ENCODE data around the gene NFASC. TPM values are rescaled to one million over a fixed set of nuclear protein-coding genes. Genes with fewer than 3 reads are reported as not detected.

Gene NFASC
- total and polyA plus RNA-seq, 12 donors = 4.8 to 76.7 (median 44.8) TPM

DNA sequence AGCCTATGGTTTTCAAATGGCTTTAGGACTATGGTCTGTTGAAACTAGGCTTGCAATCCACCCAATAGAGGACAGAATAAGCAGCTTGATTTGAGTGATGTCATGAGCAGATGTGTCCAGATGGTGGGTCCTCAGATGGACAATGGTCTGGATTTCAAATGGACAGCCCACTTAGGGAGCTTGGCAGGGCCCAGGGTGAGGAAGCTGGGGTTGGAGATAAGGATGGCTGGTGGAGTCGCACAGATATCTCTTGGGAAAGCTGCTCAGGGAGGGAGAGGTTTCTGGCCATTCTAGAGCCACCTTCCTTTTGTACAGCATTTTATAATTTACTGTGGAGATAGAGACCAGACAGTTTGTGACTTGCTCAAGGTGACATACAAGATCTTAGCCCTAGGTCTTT, 55.0 kb downstream of the NFASC start:
- TF ChIP-seq, protein P1, sequence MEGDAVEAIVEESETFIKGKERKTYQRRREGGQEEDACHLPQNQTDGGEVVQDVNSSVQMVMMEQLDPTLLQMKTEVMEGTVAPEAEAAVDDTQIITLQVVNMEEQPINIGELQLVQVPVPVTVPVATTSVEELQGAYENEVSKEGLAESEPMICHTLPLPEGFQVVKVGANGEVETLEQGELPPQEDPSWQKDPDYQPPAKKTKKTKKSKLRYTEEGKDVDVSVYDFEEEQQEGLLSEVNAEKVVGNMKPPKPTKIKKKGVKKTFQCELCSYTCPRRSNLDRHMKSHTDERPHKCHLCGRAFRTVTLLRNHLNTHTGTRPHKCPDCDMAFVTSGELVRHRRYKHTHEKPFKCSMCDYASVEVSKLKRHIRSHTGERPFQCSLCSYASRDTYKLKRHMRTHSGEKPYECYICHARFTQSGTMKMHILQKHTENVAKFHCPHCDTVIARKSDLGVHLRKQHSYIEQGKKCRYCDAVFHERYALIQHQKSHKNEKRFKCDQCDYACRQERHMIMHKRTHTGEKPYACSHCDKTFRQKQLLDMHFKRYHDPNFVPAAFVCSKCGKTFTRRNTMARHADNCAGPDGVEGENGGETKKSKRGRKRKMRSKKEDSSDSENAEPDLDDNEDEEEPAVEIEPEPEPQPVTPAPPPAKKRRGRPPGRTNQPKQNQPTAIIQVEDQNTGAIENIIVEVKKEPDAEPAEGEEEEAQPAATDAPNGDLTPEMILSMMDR (IDR thresholded peaks at IDR 0.05) = no peak
- no peak for TF ChIP-seq POLR2A (IDR thresholded peaks at IDR 0.05)
- no peak overlapping the region for H3K27ac ChIP-seq
- no peaks in the 10 kb centered on the region for H3K9me3 ChIP-seq (replicated peaks in 1 of 3)
- no peak overlapping the region for H3K4me3 ChIP-seq
- H3K4me1 ChIP-seq (replicated peaks in 1 of 2) = peaks cover 0 to 6% of the 10 kb centered on the region in 2 donors
- intact Hi-C loops (cut with DNase I) = no loop called here
- H3K27me3 ChIP-seq = no peaks in the 10 kb centered on the region
- no peaks in the 10 kb centered on the region for H3K36me3 ChIP-seq (replicated peaks in 1 of 2)
- WGBS, 4 donors = 50 to 77% (median 61%) methylated on average over 1 of the region's 1 CpG
- peak in 1 of 7 donors; percentile 30 for DNase-seq

DNA sequence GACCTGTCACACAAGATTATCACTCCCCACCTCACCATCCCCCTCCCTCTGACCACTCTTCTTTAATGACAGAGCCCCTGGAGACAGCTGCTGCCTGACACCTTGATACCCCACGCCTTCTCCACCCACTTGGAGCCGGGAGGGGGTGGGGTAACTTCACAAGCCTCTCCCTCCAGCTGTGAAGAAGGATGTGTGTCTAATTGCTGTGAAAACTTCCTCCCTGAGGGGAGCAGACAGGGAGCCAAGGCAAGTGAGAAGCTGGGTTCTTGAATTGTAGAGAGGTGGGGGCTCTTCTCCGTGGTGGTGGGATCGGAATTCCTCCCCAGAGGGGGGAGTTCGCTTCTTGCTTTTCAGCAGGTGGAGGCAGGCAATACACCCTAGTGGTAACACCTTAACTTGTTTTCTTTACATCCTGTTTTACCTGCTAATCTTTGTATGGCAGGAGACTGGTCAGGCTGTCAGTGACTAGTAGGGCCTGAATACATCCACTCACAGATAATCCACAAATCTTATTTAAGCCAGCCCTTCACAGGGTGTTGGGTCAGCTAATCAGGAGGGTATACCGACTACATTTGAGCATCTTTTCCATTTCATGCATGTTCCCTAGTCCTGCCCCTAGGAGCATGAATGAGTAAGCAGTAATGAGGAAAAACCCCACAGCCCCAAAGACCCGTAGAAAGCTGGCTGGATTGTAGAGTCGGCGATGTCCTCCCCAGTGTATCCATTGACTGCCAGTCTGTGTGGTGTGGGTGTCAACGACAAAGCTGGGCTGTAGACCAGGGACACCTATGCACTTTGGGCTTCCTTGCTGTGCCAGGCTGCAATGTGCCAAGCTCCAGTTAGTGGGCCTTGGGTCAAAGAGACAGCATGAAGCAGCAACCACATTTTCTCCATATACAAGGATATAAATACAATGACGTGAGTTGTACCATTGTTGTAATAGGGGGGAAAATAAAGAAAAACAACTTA, 57.3 kb downstream of the NFASC start:
- Histone ChIP-seq H3K4me1 (replicated peaks in 1 of 2) (peaks cover 0 to 6% of the 10 kb centered on the region in 2 donors), H3K36me3 (replicated peaks in 1 of 2) (no peaks in the 10 kb centered on the region), H3K4me3 (no peak overlapping the region), H3K9me3 (replicated peaks in 1 of 3) (no peaks in the 10 kb centered on the region), H3K27ac (no peak overlapping the region), H3K27me3 (no peaks in the 10 kb centered on the region)
- peak in 1 of 7 donors; percentile 18 for DNase-seq
- intact Hi-C loops (cut with DNase I) = no loop called here
- 67 to 81% (median 77%) methylated on average over 11 of the region's 11 CpGs for WGBS, 4 donors
- TF ChIP-seq, protein P1 (IDR thresholded peaks at IDR 0.05) = no peak
- TF ChIP-seq POLR2A (IDR thresholded peaks at IDR 0.05) = no peak

DNA sequence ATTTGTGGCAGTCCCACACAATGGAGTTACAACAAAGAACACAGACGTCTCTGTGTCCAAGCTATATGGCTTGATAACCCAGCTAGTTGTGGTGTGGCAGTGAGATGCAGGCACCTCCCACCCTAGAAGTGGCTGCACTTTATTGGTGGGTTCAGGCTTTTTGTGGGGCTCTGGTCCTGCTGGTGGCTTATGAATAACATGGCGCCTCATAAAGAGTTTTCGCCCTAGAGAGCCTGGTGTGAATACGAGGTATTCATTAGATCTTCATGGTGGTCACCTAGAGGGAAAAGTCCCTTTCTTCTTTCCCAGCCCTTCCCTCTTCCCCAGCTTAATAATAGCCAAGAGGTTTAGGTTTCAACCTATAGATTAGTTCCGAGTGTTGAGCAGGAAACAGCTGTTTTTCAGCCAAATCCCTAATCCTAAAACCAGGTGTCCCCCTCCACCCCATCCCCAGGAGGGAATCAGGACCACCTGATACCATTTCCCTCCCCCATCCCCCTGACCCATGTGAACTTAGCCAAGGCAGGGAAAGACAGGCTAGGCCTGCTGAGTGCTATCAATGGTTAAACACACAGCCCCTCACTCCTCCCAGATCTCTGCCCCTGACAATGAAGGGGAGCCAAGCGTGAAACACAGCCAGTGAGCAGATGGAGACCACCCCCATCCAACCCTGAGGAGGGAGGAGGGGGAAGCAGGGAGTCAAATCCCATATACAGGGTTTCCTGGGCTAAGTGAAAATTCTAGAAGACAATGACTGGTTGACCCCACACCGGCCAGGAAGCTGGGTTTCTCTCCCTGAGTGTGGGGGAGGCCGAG, 58.2 kb downstream of the NFASC start:
- H3K9me3 ChIP-seq (replicated peaks in 1 of 3) = no peaks in the 10 kb centered on the region
- TF ChIP-seq POLR2A (IDR thresholded peaks at IDR 0.05) = no peak
- TF ChIP-seq, protein P1 (IDR thresholded peaks at IDR 0.05) = no peak
- H3K27ac ChIP-seq = no peak overlapping the region
- intact Hi-C loops (cut with DNase I) = no loop called here
- WGBS, 4 donors = 74 to 91% (median 78%) methylated on average over 6 to 8 of the region's 8 CpGs
- peaks cover 0 to 6% of the 10 kb centered on the region in 2 donors for H3K4me1 ChIP-seq (replicated peaks in 1 of 2)
- no peak overlapping the region for H3K4me3 ChIP-seq
- H3K27me3 ChIP-seq = no peaks in the 10 kb centered on the region
- DNase-seq = peak in 1 of 7 donors; percentile 14
- no peaks in the 10 kb centered on the region for H3K36me3 ChIP-seq (replicated peaks in 1 of 2)

Data from adrenal gland (tissue), 12 donors.